AG04450 (cell line): ENCODE results near the gene SSH3. TPM values are rescaled to one million over a fixed set of nuclear protein-coding genes. Genes with fewer than 3 reads are reported as not detected.

Experiments
- CTCF ChIA-PET: fragments of 300-600, 350-600 bp; formaldehyde crosslinking; extraction: SDS; loops from one replicate; lab custom pipeline; 2022; ENCODE audit warnings: antibody characterized with exemption, inconsistent platforms; lab: Charles Lee
- POLR2A ChIA-PET: fragments of 350-600 bp; formaldehyde crosslinking; extraction: SDS; loops from one replicate; lab custom pipeline; 2021; ENCODE audit warnings: antibody characterized with exemption, inconsistent platforms; lab: Yijun Ruan, JAX
- DNase-seq: peaks from one replicate; pipeline ENCODE4 v3.0.0-alpha.2; 2011; ENCODE audit warnings: low read depth, low spot score
- H3K27ac ChIP-seq: one replicate; pipeline ENCODE4 v1.5.1; 2012; ENCODE audit warnings: low read depth, low read length, control low read depth
- H3K27me3 ChIP-seq: one replicate; pipeline ENCODE4 v1.6.0; 2012; ENCODE audit warnings: low read length; ENCODE audit not compliant: control insufficient read depth, insufficient read depth
- H3K4me3 ChIP-seq: 2 replicates; pipeline ENCODE4 v1.5.1; 2011; ENCODE audit warnings: mild to moderate bottlenecking, low read depth, low read length, control low read depth
- H3K9me3 ChIP-seq: 2 replicates; pipeline ENCODE4 v1.5.1; 2012; ENCODE audit warnings: low read length; ENCODE audit not compliant: control insufficient read depth, insufficient read depth
- polyA plus RNA-seq: library from polyadenylated mRNA; depleted of rRNA; stranded (reverse); fragments of >200 nt; gene quantifications from 2 replicates; pipeline ENCODE4 v1.2.3, GENCODE V29; 2011
- TF ChIP-seq, protein P1 (sequence below): IDR thresholded peaks from 2 replicates; pipeline ENCODE4 v1.5.1; 2011; ENCODE audit warnings: low read depth, low read length, control low read depth, inconsistent platforms

Gene SSH3
- polyA plus RNA-seq, 1 experiment = 16.5 TPM

DNA sequence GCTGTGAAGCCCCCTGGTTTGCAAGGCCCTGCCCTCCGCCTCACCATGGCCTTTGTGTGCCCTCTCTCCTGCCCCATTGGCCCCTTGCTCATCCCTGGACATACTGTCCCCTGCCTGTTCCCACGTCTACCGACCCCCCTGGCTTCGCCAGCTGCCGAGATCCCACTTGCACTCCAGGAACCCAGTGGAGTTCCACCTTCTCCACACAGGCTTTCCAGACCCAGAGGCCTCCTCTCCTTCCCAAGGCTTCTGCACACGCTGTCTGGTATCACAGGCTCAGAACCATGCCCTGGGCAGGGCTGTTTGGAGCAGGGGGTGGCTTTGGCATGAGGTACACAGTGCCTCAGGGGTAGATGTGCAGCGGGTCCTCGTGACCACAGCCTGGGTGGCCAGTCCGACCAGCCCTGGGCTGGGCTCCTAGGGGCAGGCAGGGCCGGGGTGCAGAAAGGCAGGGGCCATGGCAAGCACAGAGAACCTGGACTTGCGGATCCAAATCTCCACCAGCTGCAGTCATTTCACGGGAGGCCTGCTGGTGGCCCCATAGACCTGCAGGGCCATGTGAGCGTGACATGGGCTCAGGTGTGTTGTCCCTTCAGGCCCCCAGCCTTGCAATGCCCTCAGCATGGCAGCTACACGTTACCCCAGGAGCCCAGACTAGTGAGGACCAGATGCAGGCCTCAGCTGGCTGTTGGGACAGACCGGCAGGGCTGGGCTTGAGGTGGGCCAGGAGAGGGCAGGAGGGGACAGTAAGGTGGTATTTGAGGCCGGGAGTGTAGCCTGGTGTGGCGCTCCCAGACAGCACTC, 27.5 kb upstream of the SSH3 start:
- CTCF ChIA-PET = no interaction called here
- POLR2A ChIA-PET = no interaction called here
- no peak overlapping the region for H3K27ac ChIP-seq

DNA sequence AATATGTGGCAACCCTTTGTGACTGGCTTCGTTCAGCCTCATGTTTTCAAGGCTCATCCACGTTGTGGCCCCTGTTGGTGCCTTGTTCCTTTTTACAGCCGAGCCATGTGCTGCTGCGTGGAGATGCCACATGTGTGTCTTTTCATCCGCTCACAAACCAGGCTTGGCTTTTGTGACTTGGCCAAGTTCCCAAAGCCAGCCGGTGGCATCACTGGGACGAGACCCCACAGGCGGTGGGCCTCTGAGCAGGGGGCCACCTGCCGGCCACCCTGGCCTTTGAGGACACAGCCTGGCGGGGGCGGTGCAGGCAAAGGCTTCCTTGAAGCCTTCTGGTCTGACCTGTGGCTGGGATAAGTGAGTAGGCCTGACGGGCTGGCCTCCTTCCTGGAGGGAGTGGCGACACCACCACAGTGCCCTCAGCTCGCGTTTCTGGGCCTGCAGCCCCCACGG, 26.5 kb upstream of the SSH3 start:
- CTCF ChIA-PET = interaction anchor here (0.9 to 1.3 kb wide), 3 partner anchors 12 to 75 kb away, joined by 3 to 4 read pairs (median 4); partner anchors contain the start of gene ANKRD13D
- no peaks in the 10 kb centered on the region for H3K9me3 ChIP-seq
- POLR2A ChIA-PET = interaction anchor here (0.5 to 1.9 kb wide), 4 partner anchors 12 to 518 kb away, joined by 3 to 20 read pairs (median 4); partner anchors contain the start of genes ANKRD13D and SSH3
- peak overlapping the region; percentile 86 for H3K27ac ChIP-seq
- no peaks in the 10 kb centered on the region for H3K27me3 ChIP-seq
- no peak for DNase-seq
- peak overlapping the region; percentile 57 for H3K4me3 ChIP-seq
- TF ChIP-seq, protein P1, sequence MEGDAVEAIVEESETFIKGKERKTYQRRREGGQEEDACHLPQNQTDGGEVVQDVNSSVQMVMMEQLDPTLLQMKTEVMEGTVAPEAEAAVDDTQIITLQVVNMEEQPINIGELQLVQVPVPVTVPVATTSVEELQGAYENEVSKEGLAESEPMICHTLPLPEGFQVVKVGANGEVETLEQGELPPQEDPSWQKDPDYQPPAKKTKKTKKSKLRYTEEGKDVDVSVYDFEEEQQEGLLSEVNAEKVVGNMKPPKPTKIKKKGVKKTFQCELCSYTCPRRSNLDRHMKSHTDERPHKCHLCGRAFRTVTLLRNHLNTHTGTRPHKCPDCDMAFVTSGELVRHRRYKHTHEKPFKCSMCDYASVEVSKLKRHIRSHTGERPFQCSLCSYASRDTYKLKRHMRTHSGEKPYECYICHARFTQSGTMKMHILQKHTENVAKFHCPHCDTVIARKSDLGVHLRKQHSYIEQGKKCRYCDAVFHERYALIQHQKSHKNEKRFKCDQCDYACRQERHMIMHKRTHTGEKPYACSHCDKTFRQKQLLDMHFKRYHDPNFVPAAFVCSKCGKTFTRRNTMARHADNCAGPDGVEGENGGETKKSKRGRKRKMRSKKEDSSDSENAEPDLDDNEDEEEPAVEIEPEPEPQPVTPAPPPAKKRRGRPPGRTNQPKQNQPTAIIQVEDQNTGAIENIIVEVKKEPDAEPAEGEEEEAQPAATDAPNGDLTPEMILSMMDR = 0 out of 2 replicates have a peak, but pooled peaks have one; percentile 15

More for the DNA sequence above, 27.5 kb upstream of the SSH3 start:
- Histone ChIP-seq H3K9me3 (no peaks in the 10 kb centered on the region), H3K4me3 (no peak overlapping the region), H3K27me3 (no peaks in the 10 kb centered on the region)
- no peak for DNase-seq
- TF ChIP-seq, protein P1 = no peak

DNA sequence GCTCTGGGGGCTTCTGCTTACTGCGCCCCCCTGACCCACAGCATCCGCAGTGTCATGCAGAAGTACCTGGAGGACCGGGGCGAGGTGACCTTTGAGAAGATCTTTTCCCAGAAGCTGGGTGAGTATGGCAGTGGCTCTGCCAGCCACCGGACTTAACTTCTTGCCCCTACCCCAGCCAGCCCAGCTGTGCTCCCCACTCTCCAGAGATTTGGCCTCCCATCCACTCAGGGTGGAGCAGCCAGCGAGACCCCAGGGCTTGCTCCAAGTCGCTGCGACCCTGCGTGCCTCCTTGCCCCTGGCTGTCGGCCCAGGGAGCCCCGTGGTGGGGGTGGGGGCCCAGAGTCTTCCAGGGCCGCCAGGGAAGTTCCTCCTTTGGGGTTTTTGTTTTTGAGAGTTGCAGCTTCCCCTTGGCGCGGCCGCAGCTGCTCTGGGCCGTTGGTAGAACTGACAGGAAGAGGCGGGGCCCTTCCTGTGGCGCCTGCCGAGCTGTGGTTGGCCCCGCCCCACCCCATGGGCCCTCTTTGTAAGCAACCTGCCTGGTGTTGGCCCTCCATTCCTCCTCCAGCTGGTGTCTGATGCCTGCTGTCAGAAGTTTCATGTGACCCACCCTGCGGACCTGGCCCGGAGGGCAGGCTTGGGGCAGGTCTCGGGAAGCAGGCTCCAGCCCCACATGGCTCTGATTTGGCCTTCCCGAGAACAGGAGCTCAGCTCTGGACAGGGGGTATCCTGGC, 25.9 kb upstream of the SSH3 start:
- DNase-seq = no peak
- CTCF ChIA-PET = interaction anchor here (0.5 to 1.3 kb wide), 5 partner anchors 11 to 104 kb away, joined by 3 to 8 read pairs (median 4); partner anchors contain the start of gene ANKRD13D

DNA sequence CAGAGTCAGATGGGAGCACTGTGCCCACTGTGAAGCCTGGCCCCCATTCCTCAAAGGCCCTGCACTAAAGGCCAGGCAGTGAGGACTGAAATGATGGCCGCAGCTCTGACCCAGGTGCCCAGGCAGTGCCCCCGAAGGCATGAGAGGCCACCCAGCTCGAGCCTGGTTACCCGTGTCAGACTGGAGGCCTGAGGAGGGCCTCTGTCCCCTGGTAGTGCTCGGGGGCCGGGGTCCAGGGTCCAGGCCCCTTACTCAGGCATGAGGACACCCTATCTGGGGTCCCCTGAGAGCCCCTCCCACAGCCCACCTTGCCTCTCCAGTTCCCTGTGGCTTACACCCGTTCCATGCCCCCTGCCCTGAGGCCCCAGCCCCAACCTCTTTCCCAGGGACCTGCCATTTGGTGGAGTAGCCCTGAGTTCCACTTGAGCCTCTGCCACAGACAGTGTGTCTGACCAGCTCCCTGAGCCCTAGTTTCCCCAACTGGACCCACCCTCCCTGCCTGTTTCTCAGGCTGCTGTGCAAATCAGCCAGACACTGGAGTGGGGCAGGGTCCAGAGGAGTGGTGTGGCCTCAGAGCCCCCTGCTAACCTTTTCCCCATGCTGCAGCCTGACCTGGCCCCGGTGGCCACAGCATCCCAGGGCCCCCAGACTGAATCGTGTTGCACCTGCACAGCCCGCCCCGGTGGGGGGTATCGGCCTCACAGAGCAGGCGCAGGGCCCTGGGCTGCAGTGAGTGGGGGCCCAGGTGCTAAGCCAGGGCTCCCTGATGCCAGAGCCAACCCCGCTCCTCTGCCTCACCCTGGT, 25.0 kb upstream of the SSH3 start:
- TF ChIP-seq, protein P1 = no peak
- ChIA-PET CTCF (interaction anchor here (0.5 to 1.3 kb wide), 3 partner anchors 11 to 103 kb away, joined by 3 to 4 read pairs (median 4); partner anchors contain the start of gene ANKRD13D), POLR2A (interaction anchor here (0.6 to 1.9 kb wide), 6 partner anchors 10 to 43 kb away, joined by 3 to 20 read pairs (median 4); partner anchors contain the start of genes ANKRD13D and SSH3)
- no peak for DNase-seq
- Histone ChIP-seq H3K27me3 (no peaks in the 10 kb centered on the region), H3K9me3 (no peaks in the 10 kb centered on the region), H3K4me3 (no peak overlapping the region), H3K27ac (peak overlapping the region; percentile 73)

More for the DNA sequence above, 25.9 kb upstream of the SSH3 start:
- H3K27ac ChIP-seq = peak overlapping the region; percentile 86
- POLR2A ChIA-PET = interaction anchor here (0.5 to 1.9 kb wide), 7 partner anchors 11 to 518 kb away, joined by 3 to 20 read pairs (median 3); partner anchors contain the start of genes ANKRD13D and SSH3
- peak overlapping the region; percentile 57 for H3K4me3 ChIP-seq
- TF ChIP-seq, protein P1 = no peak
- no peaks in the 10 kb centered on the region for H3K9me3 ChIP-seq
- H3K27me3 ChIP-seq = no peaks in the 10 kb centered on the region
